GM19324 (cell line): ENCODE results near the gene MEP1B.
A peak's percentile ranks its signal among the peaks of the same experiment; 100 is the strongest.
"Not testable (repeated sequence)": the region's sequence is repeated elsewhere in the genome, so short reads cannot be mapped to it uniquely, and the experiment has no call there.

Experiments used
- ATAC-seq: cut with Tn5 transposase; IDR thresholded peaks from one replicate; pipeline ENCODE4 v1.9.1; 2021; ENCODE audit warnings: mild to moderate bottlenecking, moderate library complexity; ENCODE audit not compliant: unreplicated experiment, low FRiP score

Gene MEP1B

DNA sequence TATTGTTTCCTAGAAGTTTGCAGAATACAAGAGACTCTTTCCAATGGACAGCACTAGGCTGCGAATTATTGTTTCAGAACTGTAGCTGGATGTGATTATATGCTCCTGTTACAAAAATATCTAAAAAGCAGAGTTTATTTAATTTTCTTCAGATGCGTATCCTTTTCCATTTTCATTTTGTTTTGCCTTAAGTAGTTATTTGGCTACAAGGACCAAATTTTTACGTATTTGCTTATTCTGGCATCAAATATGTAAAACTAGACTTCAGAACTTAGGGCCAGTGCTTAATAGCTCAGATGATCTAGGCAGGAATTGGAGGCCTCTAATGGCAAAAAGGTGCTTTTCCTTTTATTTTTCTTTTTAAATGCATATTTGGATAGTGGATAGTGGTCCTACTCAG, 18.7 kb downstream of the MEP1B start:
- ATAC-seq: no peak

DNA sequence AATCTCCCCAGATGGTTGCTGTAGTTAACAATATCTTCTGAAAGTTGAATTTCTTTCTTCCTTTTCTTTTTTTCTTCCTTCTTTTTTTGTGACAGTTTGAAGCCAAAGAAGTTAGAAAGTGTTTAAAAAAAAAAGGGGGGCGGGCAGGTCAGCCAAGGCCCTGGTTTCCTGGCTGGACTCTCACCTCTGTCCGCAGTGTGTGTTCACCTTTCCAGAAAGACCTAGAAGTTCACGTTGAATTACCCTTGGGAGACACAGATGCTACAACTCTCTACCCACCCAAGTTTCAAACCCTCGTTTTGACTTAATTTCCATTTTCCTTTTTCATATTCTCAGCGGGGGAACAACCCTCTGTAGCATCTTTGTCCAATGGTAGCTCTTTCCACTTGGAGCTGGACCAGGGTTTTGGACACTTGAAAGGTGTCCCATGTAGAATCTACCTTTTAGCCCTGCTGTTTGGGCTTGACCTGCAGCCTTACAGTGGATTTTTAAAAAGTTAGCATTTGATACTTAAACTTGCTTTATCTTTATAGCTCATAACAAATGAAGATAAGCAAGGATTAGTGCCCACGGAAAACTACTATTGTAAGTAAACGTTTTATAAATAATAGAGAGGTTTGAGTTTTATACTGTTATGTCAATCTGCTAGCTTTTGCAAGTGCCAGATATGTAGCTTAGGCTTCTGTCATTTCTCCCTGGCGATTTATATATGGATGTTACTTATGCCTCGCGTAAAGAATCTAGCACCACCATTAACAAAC, 20.0 kb downstream of the MEP1B start:
- ATAC-seq: no peak

DNA sequence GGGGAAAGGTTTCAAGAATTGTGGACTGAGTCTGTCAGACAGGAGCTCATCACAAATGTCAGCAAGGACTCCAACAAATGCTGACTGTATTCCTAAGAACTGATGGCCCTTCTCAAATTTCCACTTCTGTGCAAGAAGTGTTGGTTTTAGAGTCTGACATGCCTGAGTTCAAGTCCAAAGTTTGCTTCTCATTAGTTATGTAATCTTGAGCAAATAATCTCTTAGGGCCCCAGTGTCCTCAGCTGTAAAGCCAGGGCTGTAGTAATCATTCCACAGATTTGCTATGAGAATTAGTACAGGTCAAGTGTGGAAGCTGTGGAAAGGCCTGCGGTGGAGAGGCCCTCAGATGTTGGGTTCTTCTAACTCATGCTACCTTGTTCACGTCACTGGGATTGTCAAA, 23.9 kb downstream of the MEP1B start:
- ATAC-seq: no peak

DNA sequence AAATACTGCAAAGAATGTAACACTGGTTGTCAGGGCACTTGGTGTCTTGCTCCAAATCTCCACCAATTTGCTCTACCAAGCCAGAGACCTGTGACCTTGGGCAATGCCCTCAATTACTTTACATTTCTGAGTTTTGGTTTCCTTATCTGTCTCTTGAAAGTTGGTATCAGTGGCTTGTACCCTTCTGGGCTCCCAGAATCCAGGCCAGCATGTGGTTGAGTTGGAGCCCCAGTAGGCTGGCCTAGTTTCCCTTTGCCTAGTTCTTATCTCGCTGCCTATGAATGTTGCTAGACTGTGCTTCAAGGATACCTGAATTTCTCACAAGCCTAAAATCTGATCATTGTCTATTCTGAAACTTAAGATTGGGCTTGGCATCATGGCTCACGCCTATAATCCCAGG, 26.6 kb downstream of the MEP1B start:
- ATAC-seq: no peak

DNA sequence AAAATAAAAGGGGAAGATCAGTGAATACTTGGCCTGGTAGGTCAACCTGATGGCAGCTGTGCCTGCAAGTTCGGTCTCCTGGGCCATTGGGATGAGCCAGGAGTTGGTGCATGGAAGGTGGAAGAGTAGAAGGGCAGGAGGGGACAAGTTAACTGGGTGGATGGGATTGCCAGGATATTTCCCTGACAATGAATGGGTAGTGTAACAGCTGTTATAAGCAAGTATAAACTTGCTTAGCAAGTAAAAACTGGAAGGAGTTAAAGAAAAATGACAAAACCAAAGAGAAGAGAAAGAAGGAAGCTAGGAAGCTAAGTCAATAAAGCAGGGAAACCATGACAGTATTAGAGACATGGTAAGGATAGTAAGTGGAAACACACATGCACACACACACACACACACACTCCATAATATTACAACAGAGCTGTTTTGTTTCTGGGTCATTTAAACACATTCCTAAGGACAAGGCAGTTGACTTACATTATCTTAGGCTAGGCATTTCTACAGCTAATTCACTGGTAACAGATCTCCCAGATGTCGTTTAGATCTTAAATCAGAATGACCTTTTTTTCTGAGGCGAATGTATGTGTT, 29.7 kb downstream of the MEP1B start:
- ATAC-seq: no peak

GRCh38 chr18:32233348-32233747, 43.5 kb downstream of the MEP1B start:
- not testable (repeated sequence) for ATAC-seq

DNA sequence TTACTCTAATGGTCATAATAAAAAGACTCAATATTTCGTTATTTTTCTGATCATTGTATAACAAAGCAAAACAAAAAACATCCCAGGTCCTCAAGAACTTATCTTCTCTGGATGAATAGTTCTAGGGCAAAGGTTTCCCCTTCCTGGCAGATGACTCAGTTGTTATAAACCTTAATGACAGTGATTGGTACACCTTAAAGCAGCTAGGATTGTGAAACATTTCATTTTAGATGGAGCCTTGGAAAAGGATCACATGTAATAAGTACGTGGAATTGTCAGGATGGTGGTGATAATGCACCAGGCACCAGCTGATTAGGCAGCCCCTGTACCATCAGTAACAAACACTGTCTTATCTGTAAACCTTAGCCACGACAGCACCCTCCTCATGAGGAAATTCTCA, 47.2 kb downstream of the MEP1B start:
- no peak for ATAC-seq

GRCh38 chr18:32238635-32239268, 48.9 kb downstream of the MEP1B start:
- no peak for ATAC-seq

DNA sequence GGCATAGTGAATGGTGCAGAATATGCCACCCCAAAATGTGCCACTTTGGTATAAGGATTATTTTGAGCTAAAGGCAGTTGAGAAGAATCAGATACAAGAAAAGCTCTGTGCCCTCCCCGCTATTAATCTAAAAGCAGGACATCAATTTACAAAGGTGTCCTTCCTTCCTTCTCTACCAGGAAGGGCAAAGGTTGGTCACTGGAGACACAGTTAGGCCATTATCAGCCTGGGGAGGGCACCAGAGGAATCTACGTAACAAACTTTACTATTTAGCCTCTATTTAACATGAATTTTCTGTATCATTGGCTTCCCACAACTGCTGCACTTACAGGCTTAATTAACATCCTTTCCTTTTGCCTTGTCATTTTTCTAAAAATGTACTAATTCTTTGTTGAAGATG, 52.6 kb downstream of the MEP1B start:
- no peak for ATAC-seq

GRCh38 chr18:32243358-32243757, 53.5 kb downstream of the MEP1B start:
- ATAC-seq: no peak

DNA sequence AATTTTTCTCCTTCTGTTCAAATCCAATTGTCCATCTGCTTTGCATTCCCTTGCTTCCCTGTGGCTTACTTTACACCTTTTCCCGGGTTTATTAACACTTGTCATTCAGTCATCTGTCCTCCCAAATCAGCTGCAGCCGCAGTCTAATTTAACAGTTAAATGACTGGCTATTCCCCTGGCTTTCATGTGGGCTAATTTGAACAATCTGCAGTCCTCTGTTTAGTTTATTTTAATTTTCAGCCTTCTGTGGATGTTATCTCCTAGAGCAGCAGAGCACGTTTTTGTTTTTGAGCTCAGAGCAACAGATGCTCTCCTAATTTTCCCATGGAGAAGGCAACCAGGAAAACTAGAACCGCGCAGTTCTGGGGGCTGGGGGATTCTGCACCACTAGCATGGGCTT, 55.0 kb downstream of the MEP1B start:
- ATAC-seq: no peak

DNA sequence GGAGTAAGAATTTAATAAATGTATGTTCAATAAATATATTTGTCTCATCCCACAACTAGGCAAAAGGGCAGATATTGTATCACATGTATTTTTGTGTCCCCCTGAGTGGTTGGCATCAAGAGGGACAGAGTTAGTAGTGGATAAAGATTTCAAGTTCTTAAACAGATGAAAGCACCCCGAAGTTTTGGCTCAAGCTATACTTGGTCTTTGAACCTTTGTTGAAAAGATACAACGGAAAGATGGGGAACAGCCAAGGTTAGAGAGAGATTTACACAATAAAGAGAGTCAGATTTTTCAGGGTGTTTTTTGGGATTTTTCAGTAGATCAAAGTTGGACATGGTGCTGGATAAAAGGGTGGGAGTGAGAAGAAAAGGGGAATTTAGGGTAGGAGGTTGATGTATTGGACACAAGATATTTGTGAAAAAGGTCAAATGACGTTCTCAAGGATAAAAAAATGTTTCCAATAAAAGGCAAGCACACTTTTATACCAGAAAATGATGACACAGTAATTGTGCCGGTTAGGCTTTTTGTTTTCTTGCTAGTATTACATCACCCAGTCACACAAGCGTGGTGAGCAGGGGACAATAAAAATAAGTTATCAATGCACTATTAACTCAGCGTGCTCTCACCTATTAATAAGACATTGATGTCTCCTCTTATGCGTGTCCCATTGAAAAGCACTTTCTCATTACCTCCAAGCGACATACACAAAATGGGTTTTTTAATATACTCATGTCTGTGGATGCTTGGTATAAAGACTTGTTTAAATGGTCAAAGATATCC, 59.5 kb downstream of the MEP1B start:
- ATAC-seq: no peak

DNA sequence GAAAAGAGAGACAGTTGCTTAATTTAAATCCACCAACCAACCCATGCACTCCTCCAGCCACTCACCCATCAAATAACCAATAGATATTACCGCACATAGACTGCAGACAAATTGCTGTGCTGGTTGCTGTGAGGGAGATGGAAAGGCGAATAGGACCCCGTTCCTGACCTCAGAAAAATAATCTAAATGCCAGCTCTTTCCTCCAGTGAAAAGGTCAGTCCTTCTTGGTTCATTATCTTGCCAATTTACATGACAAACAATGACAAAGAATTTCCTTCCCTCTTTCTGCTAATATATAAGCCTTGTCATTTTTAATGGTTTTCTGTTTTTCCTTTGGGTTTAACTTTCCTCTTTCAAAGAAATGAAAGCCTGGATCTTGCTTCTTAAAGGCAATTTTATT, 61.6 kb downstream of the MEP1B start:
- ATAC-seq: no peak

DNA sequence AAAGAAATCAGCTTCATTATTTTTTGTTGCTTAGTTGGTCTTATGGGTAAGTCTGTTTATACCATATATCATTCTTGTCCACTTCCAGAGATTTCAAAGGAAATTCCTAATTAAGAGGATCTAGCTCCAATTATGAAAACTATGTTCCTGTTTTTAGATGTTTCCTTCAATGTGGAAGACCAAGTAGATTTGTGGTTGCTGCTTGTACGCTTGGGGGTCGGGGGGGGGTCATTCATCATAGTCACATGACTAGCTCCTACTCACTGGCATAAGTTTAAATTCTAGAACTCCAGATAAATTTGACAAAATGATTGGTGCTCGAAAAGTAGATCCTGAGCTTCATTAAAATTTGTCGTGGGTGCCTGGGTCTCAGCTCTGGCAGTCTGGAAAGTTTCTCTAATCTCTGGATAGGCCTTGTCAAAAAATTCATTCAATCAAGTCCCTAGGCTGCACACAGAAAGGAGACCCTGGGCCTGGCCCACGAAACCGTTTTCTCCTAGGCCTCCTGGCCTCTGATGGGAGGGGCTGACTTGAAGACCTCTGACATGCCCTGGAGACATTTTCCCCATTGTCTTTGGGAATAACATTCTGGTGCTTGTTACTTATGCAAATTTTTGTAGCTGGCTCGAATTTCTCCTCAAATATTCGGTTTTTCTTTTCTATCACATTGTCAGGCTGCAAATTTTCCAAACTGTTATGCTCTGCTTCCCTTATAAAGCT, 62.5 kb downstream of the MEP1B start:
- no peak for ATAC-seq

GRCh38 chr18:32255570-32255969, 65.7 kb downstream of the MEP1B start:
- ATAC-seq: no peak

GRCh38 chr18:32257084-32257785, 67.4 kb downstream of the MEP1B start:
- ATAC-seq: no peak

- no peak for ATAC-seq
These were observed 68.3 kb downstream of the MEP1B start for GRCh38 chr18:32258148-32258547.

- peak; percentile 45 for ATAC-seq
These were observed 68.8 kb downstream of the MEP1B start for GRCh38 chr18:32258558-32259204.

GRCh38 chr18:32259553-32259952, 69.7 kb downstream of the MEP1B start:
- no peak for ATAC-seq
